ENCODE data around the gene PDE1A. TPM values are rescaled to one million over a fixed set of nuclear protein-coding genes. Genes with fewer than 3 reads are reported as not detected.

Gene PDE1A
- polyA plus RNA-seq (ENCODE audit: insufficient read length in 10 of 10): 10 to 100 TPM; 10.4 to 22.1 (median 14.2) TPM
- long read RNA-seq, donor 1: 0 reads
- long read RNA-seq, donor 2: 0 reads
- long read RNA-seq, donor 3: 0 reads
- long read RNA-seq, donor 4, partial matches to known transcripts: 0 of 1 reads
- long read RNA-seq, donor 4, other reads (novel, unspliced or antisense): 0 of 1 reads
- long read RNA-seq, donor 5, partial matches to known transcripts: 0 of 4 reads
- long read RNA-seq, donor 5, other reads (novel, unspliced or antisense): 0 of 4 reads
- long read RNA-seq, donor 6, transcript PDE1A-201 (14 exons, 2,338 nt): major isoform, 5 of 5 reads
- long read RNA-seq, donor 6, partial matches to known transcripts: 0 of 5 reads
- long read RNA-seq, donor 6, other reads (novel, unspliced or antisense): 0 of 5 reads
- long read RNA-seq, donor 7, partial matches to known transcripts: 0 of 2 reads
- long read RNA-seq, donor 7, other reads (novel, unspliced or antisense): 0 of 2 reads
- long read RNA-seq, donor 8: 0 reads
- long read RNA-seq, donor 9: 0 reads

GRCh38 chr2:182426918-182427240, at the start of gene PDE1A:
Gene PDE1A (minus strand): TSS chr2:182427036.
- DNase-seq: peak in 1 of 3 donors; percentile 76

- no peak for DNase-seq
Observed at GRCh38 chr2:182473635-182474034, 46.8 kb upstream of the PDE1A start.

GRCh38 chr2:182463760-182464159, 36.9 kb upstream of the PDE1A start:
- no peak for DNase-seq

GRCh38 chr2:182456784-182457183, 29.9 kb upstream of the PDE1A start:
- DNase-seq: no peak

GRCh38 chr2:182452456-182452990, 25.7 kb upstream of the PDE1A start:
- DNase-seq: no peak

- DNase-seq: no peak
Observed at GRCh38 chr2:182448371-182448770, 21.5 kb upstream of the PDE1A start.

- no peak for DNase-seq
Observed at GRCh38 chr2:182447863-182448262, 21.0 kb upstream of the PDE1A start.

GRCh38 chr2:182447163-182447562, 20.3 kb upstream of the PDE1A start:
- DNase-seq: no peak

- no peak for DNase-seq
Observed at GRCh38 chr2:182446087-182446486, 19.3 kb upstream of the PDE1A start.

- DNase-seq: no peak
Observed at GRCh38 chr2:182445391-182445965, 18.6 kb upstream of the PDE1A start.

GRCh38 chr2:182444806-182445205, 18.0 kb upstream of the PDE1A start:
- peak in 1 of 3 donors; percentile 6 for DNase-seq

GRCh38 chr2:182444170-182444569, 17.3 kb upstream of the PDE1A start:
- DNase-seq: no peak

GRCh38 chr2:182436252-182436651, 9.4 kb upstream of the PDE1A start:
- no peak for DNase-seq

- DNase-seq: no peak
Observed at GRCh38 chr2:182435754-182436153, 8.9 kb upstream of the PDE1A start.

- DNase-seq: no peak
Observed at GRCh38 chr2:182432051-182432450, 5.2 kb upstream of the PDE1A start.

- peak in 1 of 3 donors; percentile 63 for DNase-seq
Observed at GRCh38 chr2:182428476-182428875, 1.6 kb upstream of the PDE1A start.

GRCh38 chr2:182426082-182426917, 536 bp downstream of the PDE1A start:
- peak in 1 of 3 donors; percentile 68 for DNase-seq

GRCh38 chr2:182422864-182423263, 4.0 kb downstream of the PDE1A start:
- DNase-seq: no peak

GRCh38 chr2:182420669-182421068, 6.2 kb downstream of the PDE1A start:
- peak in 1 of 3 donors; percentile 69 for DNase-seq

GRCh38 chr2:182416861-182417260, 10.0 kb downstream of the PDE1A start:
- DNase-seq: no peak

GRCh38 chr2:182416191-182416590, 10.6 kb downstream of the PDE1A start:
- no peak for DNase-seq

GRCh38 chr2:182415771-182416170, 11.1 kb downstream of the PDE1A start:
- no peak for DNase-seq

Data from muscle of back (tissue), 13 donors.